Spleen (tissue), 11 donors: ENCODE results near the gene YTHDF1. TPM values are rescaled to one million over a fixed set of nuclear protein-coding genes. Genes with fewer than 3 reads are reported as not detected.

ENCODE experiments used
- DNase-seq: peaks from one replicate; pipeline ENCODE4 v3.0.0-alpha.2; 2020
- H3K27ac ChIP-seq, 8 donors: fragments of 200-600 bp; sonication (generic) in 7 of 8; 1 replicate in 4 of 8; 2 replicates in 4 of 8; pipeline versions ENCODE4 v1.5.0 to v1.8.0; 2016 to 2021; ENCODE audit warnings: inconsistent platforms in 4 of 8, mild to moderate bottlenecking in 4 of 8, moderate library complexity in 1 of 8
- H3K27me3 ChIP-seq, 7 donors: fragments of 200-600 bp; sonication (generic) in 6 of 7; replicated peaks in 1 of 7; 1 replicate in 4 of 7; 2 replicates in 3 of 7; pipeline versions ENCODE4 v1.5.0 to v1.8.0; 2016 to 2021; ENCODE audit warnings: inconsistent platforms in 3 of 7, mild to moderate bottlenecking in 1 of 7
- H3K36me3 ChIP-seq, 6 donors: fragments of 200-600 bp; sonication (generic) in 5 of 6; 1 replicate in 4 of 6; 2 replicates in 2 of 6; pipeline versions ENCODE4 v1.5.0 to v1.8.0; 2016 to 2021; ENCODE audit warnings: inconsistent platforms in 2 of 6
- H3K4me1 ChIP-seq, 6 donors: fragments of 200-600 bp; sonication (generic) in 5 of 6; 1 replicate in 3 of 6; 2 replicates in 3 of 6; pipeline versions ENCODE4 v1.5.0 to v1.8.0; 2016 to 2021; ENCODE audit warnings: inconsistent platforms in 3 of 6
- H3K4me3 ChIP-seq, 8 donors: fragments of 200-600 bp; sonication (generic) in 7 of 8; 1 replicate in 4 of 8; 2 replicates in 4 of 8; pipeline versions ENCODE4 v1.5.0 to v1.8.0; 2016 to 2021; ENCODE audit warnings: inconsistent platforms in 4 of 8, mild to moderate bottlenecking in 4 of 8, moderate library complexity in 2 of 8
- H3K9me3 ChIP-seq, 8 donors: fragments of 200-600 bp; sonication (generic) in 7 of 8; 1 replicate in 4 of 8; 2 replicates in 4 of 8; pipeline versions ENCODE4 v1.5.0 to v1.8.0; 2016 to 2021; ENCODE audit warnings: inconsistent platforms in 4 of 8
- CTCF ChIP-seq, 11 experiments: fragments of 200-600 bp in 7 of 11; fragments of 450-650 bp in 4 of 11; sonication (generic) in 4 of 11; IDR thresholded peaks in 8 of 11; conservative IDR thresholded peaks in 3 of 11; 1 replicate in 7 of 11; 2 replicates in 4 of 11; pipeline versions ENCODE4 v1.4.0 to v1.8.0; 2016 to 2021; ENCODE audit warnings: antibody characterized with exemption in 11 of 11, inconsistent platforms in 4 of 11, mild to moderate bottlenecking in 1 of 11
- POLR2A ChIP-seq, 3 donors: fragments of 450-650 bp; IDR thresholded peaks; one replicate each; pipeline ENCODE4 v1.5.1; 2017; ENCODE audit warnings: antibody characterized with exemption in 3 of 3, mild to moderate bottlenecking in 1 of 3
- POLR2AphosphoS5 ChIP-seq, 3 donors: sonication (generic); formaldehyde crosslinking; IDR thresholded peaks; one replicate each; pipeline ENCODE4 v1.5.1; 2017; ENCODE audit warnings: antibody characterized with exemption in 3 of 3
- WGBS, 5 donors: extraction: QIAGEN DNeasy Blood & Tissue Kit in 3 of 5; methylation state at CpG; one replicate each; pipeline versions ENCODE4 v1.1.5 to v1.1.7; 2013 to 2018; 5-methylcytosine and 5-hydroxymethylcytosine counted together
- intact Hi-C: fragments of 100-400 bp; cut with DNase I; formaldehyde crosslinking; loops from one replicate; pipeline ENCODE4 v1.15.0; 2023; ENCODE audit warnings: low total_unique reads
- polyA plus RNA-seq, 3 donors: library from polyadenylated mRNA; stranded (reverse); fragments of 200-250 nt; gene quantifications; one replicate each; pipeline ENCODE4 v1.2.1, GENCODE V29; 2013
- total RNA-seq, 7 donors: library from RNA; depleted of rRNA in 3 of 7; stranded (reverse); fragments of >200 nt in 3 of 7; fragmentation: NEBNext Ultra II Directional in 4 of 7; extraction: Animal tissue kit (Norgen Biotek cat#: 25700) in 4 of 7; gene quantifications; one replicate each; pipeline versions ENCODE4 v1.1.0 to v1.2.1, GENCODE V29; 2016 to 2021
- donor health status: healthy with polysubstance abuse.
- donor health status: DM: no; HTN: no; CAD: no; lungs with moderate emphysema.
- donor health status: DM: no; HTN: no; CAD: no.
- donor health status: Bipolar disorder and iron deficiency.
- donor health status: healthy.
- donor health status: DM: no; HTN: no; CAD: no.
- donor health status: DM: yes; HTN: yes; CAD: no.

YTHDF1 gene
- total and polyA plus RNA-seq, 10 donors, result 18.8 to 41.6 (median 33.0) TPM

GRCh38 chr20:63188641-63189321 lies 27.1 kb downstream of the YTHDF1 start:
- TF ChIP-seq CTCF (IDR thresholded peaks at IDR 0.05 in 8 of 11, conservative IDR thresholded peaks at IDR 0.05 in 3 of 11), result no peak
- no peak for TF ChIP-seq POLR2A (IDR thresholded peaks at IDR 0.05)
- TF ChIP-seq POLR2AphosphoS5 (IDR thresholded peaks at IDR 0.05), result no peak
- Histone ChIP-seq H3K4me1 (no peaks in the 10 kb centered on the region), H3K27ac (no peak overlapping the region), H3K36me3 (no peaks in the 10 kb centered on the region), H3K27me3 (peaks cover 0 to 3% (median 0%) of the 10 kb centered on the region in 7 donors), H3K9me3 (no peaks in the 10 kb centered on the region), H3K4me3 (no peak overlapping the region)
- 62 to 75% (median 67%) methylated on average over 12 to 15 of the region's 15 CpGs for WGBS, 5 donors
- intact Hi-C loops, result no loop called here
- DNase-seq, result no peak

- 82 to 89% (median 86%) methylated on average over 4 to 13 of the region's 13 CpGs for WGBS, 5 donors
- H3K9me3 ChIP-seq, result no peaks in the 10 kb centered on the region
- no peak overlapping the region for H3K4me3 ChIP-seq
- H3K36me3 ChIP-seq, result no peaks in the 10 kb centered on the region
- no peak for DNase-seq
- H3K27me3 ChIP-seq, result peaks cover 0 to 10% (median 1%) of the 10 kb centered on the region in 7 donors
- H3K27ac ChIP-seq, result no peak overlapping the region
- TF ChIP-seq POLR2A (IDR thresholded peaks at IDR 0.05), result no peak
- TF ChIP-seq POLR2AphosphoS5 (IDR thresholded peaks at IDR 0.05), result no peak
- no peak for TF ChIP-seq CTCF (IDR thresholded peaks at IDR 0.05 in 8 of 11, conservative IDR thresholded peaks at IDR 0.05 in 3 of 11)
- intact Hi-C loops, result no loop called here
- no peaks in the 10 kb centered on the region for H3K4me1 ChIP-seq
Observed at GRCh38 chr20:63188159-63188442, 27.8 kb downstream of the YTHDF1 start.

- intact Hi-C loops, result no loop called here
- no peak for DNase-seq
- Histone ChIP-seq H3K4me3 (no peak overlapping the region), H3K9me3 (no peaks in the 10 kb centered on the region), H3K27ac (no peak overlapping the region), H3K36me3 (no peaks in the 10 kb centered on the region), H3K27me3 (peaks cover 0 to 15% (median 7%) of the 10 kb centered on the region in 7 donors), H3K4me1 (no peaks in the 10 kb centered on the region)
- TF ChIP-seq POLR2A (IDR thresholded peaks at IDR 0.05), result no peak
- no peak for TF ChIP-seq CTCF (IDR thresholded peaks at IDR 0.05 in 8 of 11, conservative IDR thresholded peaks at IDR 0.05 in 3 of 11)
- no peak for TF ChIP-seq POLR2AphosphoS5 (IDR thresholded peaks at IDR 0.05)
- WGBS, 5 donors, result 63 to 88% (median 82%) methylated on average over 4 to 7 of the region's 7 CpGs
Observed at GRCh38 chr20:63187338-63188158, 28.4 kb downstream of the YTHDF1 start.
